ENCODE data around the gene XRCC3. TPM values are rescaled to one million over a fixed set of nuclear protein-coding genes. Genes with fewer than 3 reads are reported as not detected.

XRCC3 gene
- total RNA-seq, 1 experiment from 2014 or later: 46.7 TPM

DNA sequence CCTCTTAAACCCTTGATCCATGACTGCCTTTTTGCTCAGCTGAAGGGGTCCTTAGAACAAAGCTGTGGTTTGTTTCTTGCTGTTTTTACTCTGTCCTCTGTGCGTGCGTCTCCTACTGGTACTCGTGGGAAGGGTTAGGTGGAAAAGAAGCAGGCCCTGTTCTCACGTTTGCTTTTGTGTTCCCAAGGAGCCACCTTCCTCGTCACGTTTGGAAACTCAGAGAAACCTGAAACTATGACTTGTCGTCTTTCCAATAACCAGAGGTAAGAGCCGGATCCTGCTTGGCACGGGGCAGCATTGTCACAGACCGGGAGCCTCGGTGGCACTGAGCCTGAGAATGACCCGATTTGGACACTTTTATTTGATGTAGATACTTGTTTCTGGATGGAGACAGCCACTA is 13.5 kb upstream of the XRCC3 start:
- Mint-ChIP-seq H3K36me3 (peaks cover 20% of the 10 kb centered on the region), H3K27me3 (ENCODE audit: low read depth) (no peaks in the 10 kb centered on the region), H3K27ac (peak overlapping the region; percentile 66; the same call in 1 of the 2 replicates), H3K4me3 (no peak overlapping the region), H3K9me3 (no peaks in the 10 kb centered on the region), H3K4me1 (no peaks in the 10 kb centered on the region)
- POLR2A ChIA-PET: no interaction called here
- no peak for DNase-seq (ENCODE audit: low spot score)
- CTCF ChIA-PET: interaction anchor here (1.0 to 1.1 kb wide), 2 partner anchors 9 to 178 kb away, joined by 3 to 4 read pairs; no protein-coding TSS in a partner anchor
- no peak for ATAC-seq
- TF ChIP-seq NR2C2 (CRISPR knock-in tag; IDR thresholded peaks at IDR 0.05): no peak
- no peak for TF ChIP-seq ZNF263 (CRISPR knock-in tag; IDR thresholded peaks at IDR 0.05; ENCODE audit: low read depth)
- TF ChIP-seq ELF4 (CRISPR knock-in tag; IDR thresholded peaks at IDR 0.05; ENCODE audit: low read depth): no peak
- TF ChIP-seq CREM (CRISPR knock-in tag; IDR thresholded peaks at IDR 0.05): no peak
- TF ChIP-seq, protein P1, sequence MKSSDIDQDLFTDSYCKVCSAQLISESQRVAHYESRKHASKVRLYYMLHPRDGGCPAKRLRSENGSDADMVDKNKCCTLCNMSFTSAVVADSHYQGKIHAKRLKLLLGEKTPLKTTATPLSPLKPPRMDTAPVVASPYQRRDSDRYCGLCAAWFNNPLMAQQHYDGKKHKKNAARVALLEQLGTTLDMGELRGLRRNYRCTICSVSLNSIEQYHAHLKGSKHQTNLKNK (CRISPR knock-in tag; IDR thresholded peaks at IDR 0.05): no peak
- no peak for TF ChIP-seq GTF2I (CRISPR knock-in tag; conservative IDR thresholded peaks at IDR 0.05)
- no peak for TF ChIP-seq JAZF1 (CRISPR knock-in tag; IDR thresholded peaks at IDR 0.05)
- TF ChIP-seq, protein P2, sequence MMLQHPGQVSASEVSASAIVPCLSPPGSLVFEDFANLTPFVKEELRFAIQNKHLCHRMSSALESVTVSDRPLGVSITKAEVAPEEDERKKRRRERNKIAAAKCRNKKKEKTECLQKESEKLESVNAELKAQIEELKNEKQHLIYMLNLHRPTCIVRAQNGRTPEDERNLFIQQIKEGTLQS (CRISPR knock-in tag; conservative IDR thresholded peaks at IDR 0.05): no peak
- TF ChIP-seq, protein P3, sequence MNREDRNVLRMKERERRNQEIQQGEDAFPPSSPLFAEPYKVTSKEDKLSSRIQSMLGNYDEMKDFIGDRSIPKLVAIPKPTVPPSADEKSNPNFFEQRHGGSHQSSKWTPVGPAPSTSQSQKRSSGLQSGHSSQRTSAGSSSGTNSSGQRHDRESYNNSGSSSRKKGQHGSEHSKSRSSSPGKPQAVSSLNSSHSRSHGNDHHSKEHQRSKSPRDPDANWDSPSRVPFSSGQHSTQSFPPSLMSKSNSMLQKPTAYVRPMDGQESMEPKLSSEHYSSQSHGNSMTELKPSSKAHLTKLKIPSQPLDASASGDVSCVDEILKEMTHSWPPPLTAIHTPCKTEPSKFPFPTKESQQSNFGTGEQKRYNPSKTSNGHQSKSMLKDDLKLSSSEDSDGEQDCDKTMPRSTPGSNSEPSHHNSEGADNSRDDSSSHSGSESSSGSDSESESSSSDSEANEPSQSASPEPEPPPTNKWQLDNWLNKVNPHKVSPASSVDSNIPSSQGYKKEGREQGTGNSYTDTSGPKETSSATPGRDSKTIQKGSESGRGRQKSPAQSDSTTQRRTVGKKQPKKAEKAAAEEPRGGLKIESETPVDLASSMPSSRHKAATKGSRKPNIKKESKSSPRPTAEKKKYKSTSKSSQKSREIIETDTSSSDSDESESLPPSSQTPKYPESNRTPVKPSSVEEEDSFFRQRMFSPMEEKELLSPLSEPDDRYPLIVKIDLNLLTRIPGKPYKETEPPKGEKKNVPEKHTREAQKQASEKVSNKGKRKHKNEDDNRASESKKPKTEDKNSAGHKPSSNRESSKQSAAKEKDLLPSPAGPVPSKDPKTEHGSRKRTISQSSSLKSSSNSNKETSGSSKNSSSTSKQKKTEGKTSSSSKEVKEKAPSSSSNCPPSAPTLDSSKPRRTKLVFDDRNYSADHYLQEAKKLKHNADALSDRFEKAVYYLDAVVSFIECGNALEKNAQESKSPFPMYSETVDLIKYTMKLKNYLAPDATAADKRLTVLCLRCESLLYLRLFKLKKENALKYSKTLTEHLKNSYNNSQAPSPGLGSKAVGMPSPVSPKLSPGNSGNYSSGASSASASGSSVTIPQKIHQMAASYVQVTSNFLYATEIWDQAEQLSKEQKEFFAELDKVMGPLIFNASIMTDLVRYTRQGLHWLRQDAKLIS (CRISPR knock-in tag; IDR thresholded peaks at IDR 0.05; ENCODE audit: borderline replicate concordance): no peak
- TF ChIP-seq FOXJ3 (CRISPR knock-in tag; IDR thresholded peaks at IDR 0.05; ENCODE audit: borderline replicate concordance): no peak
- TF ChIP-seq, protein P4, sequence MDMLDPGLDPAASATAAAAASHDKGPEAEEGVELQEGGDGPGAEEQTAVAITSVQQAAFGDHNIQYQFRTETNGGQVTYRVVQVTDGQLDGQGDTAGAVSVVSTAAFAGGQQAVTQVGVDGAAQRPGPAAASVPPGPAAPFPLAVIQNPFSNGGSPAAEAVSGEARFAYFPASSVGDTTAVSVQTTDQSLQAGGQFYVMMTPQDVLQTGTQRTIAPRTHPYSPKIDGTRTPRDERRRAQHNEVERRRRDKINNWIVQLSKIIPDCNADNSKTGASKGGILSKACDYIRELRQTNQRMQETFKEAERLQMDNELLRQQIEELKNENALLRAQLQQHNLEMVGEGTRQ (CRISPR knock-in tag; IDR thresholded peaks at IDR 0.05): no peak

DNA sequence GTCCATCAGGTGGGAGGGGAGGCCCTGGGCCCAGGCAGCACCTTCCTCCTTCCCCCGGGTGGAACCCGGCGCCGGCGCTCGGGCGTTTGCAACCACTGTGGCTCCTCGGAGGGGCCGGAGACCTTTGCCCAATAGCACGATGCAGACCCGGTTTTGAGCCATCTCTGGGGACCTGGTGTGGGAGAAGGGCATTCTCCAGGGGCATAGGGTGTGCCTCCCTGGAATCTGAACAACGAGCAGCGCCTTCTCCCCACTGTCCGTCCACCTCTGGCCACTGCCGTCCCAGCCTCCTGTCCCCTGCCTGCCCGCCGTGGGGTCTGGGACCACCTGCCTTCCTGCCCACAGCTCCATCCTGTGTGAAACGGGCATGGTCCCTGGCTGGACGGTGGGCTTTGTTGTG is 12.9 kb upstream of the XRCC3 start:
- ChIA-PET CTCF (interaction anchor here (1.0 to 1.1 kb wide), 2 partner anchors 9 to 178 kb away, joined by 3 to 4 read pairs; no protein-coding TSS in a partner anchor), POLR2A (no interaction called here)
- Mint-ChIP-seq H3K4me3 (no peak overlapping the region), H3K27ac (no peak overlapping the region; the same call in 1 of the 2 replicates), H3K9me3 (no peaks in the 10 kb centered on the region), H3K4me1 (no peaks in the 10 kb centered on the region), H3K36me3 (peaks cover 17% of the 10 kb centered on the region), H3K27me3 (ENCODE audit: low read depth) (no peaks in the 10 kb centered on the region)
- DNase-seq (ENCODE audit: low spot score) (no peak), ATAC-seq (no peak)
- TF ChIP-seq, protein P2 (CRISPR knock-in tag; conservative IDR thresholded peaks at IDR 0.05): no peak
- TF ChIP-seq ELF4 (CRISPR knock-in tag; IDR thresholded peaks at IDR 0.05; ENCODE audit: low read depth): no peak
- TF ChIP-seq FOXP1 (CRISPR knock-in tag; IDR thresholded peaks at IDR 0.05; ENCODE audit: borderline replicate concordance): no peak
- no peak for TF ChIP-seq ZNF219 (CRISPR knock-in tag; IDR thresholded peaks at IDR 0.05; ENCODE audit: borderline replicate concordance)
- TF ChIP-seq, protein P5, sequence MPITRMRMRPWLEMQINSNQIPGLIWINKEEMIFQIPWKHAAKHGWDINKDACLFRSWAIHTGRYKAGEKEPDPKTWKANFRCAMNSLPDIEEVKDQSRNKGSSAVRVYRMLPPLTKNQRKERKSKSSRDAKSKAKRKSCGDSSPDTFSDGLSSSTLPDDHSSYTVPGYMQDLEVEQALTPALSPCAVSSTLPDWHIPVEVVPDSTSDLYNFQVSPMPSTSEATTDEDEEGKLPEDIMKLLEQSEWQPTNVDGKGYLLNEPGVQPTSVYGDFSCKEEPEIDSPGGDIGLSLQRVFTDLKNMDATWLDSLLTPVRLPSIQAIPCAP (CRISPR knock-in tag; IDR thresholded peaks at IDR 0.05): no peak
- no peak for TF ChIP-seq ESRRA (CRISPR knock-in tag; IDR thresholded peaks at IDR 0.05; ENCODE audit: borderline replicate concordance)
- no peak for TF ChIP-seq ZNF232 (CRISPR knock-in tag; IDR thresholded peaks at IDR 0.05)
- TF ChIP-seq, protein P6, sequence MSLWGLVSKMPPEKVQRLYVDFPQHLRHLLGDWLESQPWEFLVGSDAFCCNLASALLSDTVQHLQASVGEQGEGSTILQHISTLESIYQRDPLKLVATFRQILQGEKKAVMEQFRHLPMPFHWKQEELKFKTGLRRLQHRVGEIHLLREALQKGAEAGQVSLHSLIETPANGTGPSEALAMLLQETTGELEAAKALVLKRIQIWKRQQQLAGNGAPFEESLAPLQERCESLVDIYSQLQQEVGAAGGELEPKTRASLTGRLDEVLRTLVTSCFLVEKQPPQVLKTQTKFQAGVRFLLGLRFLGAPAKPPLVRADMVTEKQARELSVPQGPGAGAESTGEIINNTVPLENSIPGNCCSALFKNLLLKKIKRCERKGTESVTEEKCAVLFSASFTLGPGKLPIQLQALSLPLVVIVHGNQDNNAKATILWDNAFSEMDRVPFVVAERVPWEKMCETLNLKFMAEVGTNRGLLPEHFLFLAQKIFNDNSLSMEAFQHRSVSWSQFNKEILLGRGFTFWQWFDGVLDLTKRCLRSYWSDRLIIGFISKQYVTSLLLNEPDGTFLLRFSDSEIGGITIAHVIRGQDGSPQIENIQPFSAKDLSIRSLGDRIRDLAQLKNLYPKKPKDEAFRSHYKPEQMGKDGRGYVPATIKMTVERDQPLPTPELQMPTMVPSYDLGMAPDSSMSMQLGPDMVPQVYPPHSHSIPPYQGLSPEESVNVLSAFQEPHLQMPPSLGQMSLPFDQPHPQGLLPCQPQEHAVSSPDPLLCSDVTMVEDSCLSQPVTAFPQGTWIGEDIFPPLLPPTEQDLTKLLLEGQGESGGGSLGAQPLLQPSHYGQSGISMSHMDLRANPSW (CRISPR knock-in tag; conservative IDR thresholded peaks at IDR 0.05; ENCODE audit: low read depth): no peak
- no peak for TF ChIP-seq GABPB1 (CRISPR knock-in tag; IDR thresholded peaks at IDR 0.05)

Measured in WTC11 (cell line).